Measurements from ENCODE around the gene OR4C45. TPM values are rescaled to one million over a fixed set of nuclear protein-coding genes. Genes with fewer than 3 reads are reported as not detected.

Gene OR4C45
- total RNA-seq, 1 experiment from 2014 or later: not detected

Other genes with a start within 250 kb of the OR4C45 start
- not detected in 2 replicates for gene OR4C13, start 80.5 kb upstream of the OR4C45 start, total RNA-seq (2014; rRNA removed; shearing (Covaris generic))
- not detected in 2 replicates for gene OR4C12, start 50.3 kb upstream of the OR4C45 start, total RNA-seq (2014; rRNA removed; shearing (Covaris generic))

Data from G401 (cell line).